MM.1S (cell line): ENCODE data around the gene ATG4B.

Source experiments
- DNase-seq: peaks from one replicate; pipeline ENCODE4 v3.0.0-alpha.2; 2015
- H2AFZ ChIP-seq: fragments of 300-600 bp; sonication (generic); 2 replicates; pipeline ENCODE4 v1.6.0; 2016; ENCODE audit warnings: antibody characterized with exemption, low read length
- H3F3A ChIP-seq: fragments of 300-600 bp; sonication (generic); 2 replicates; pipeline ENCODE4 v1.6.1; 2016; ENCODE audit warnings: mild to moderate bottlenecking, antibody characterized with exemption, low read length, moderate library complexity, mixed read lengths; ENCODE audit not compliant: insufficient read depth
- H3K27ac ChIP-seq: fragments of 300-600 bp; sonication (generic); 2 replicates; pipeline ENCODE4 v1.5.1; 2016; ENCODE audit warnings: mild to moderate bottlenecking, low read length
- H3K27me3 ChIP-seq: fragments of 300-600 bp; sonication (generic); replicated peaks from 2 replicates; pipeline ENCODE4 v1.6.0; 2016; ENCODE audit warnings: low read length; ENCODE audit not compliant: insufficient read depth
- H3K36me3 ChIP-seq: fragments of 300-600 bp; sonication (generic); replicated peaks from 2 replicates; pipeline ENCODE4 v1.6.1; 2016; ENCODE audit warnings: mild to moderate bottlenecking, low read length, mixed read lengths; ENCODE audit not compliant: insufficient read depth
- H3K4me1 ChIP-seq: fragments of 300-600 bp; sonication (generic); 2 replicates; pipeline ENCODE4 v1.6.1; 2016; ENCODE audit warnings: low read length, mixed read lengths
- H3K4me2 ChIP-seq: fragments of 300-600 bp; sonication (generic); 2 replicates; pipeline ENCODE4 v1.6.0; 2016; ENCODE audit warnings: low read depth, low read length
- H3K4me3 ChIP-seq: fragments of 300-600 bp; sonication (generic); 2 replicates; pipeline ENCODE4 v1.5.1; 2016; ENCODE audit warnings: low read length, mixed read lengths
- H3K79me2 ChIP-seq: fragments of 300-600 bp; sonication (generic); 2 replicates; pipeline ENCODE4 v1.6.1; 2016; ENCODE audit warnings: mixed run types, low read length, mixed read lengths
- H3K9ac ChIP-seq: fragments of 300-600 bp; sonication (generic); 2 replicates; pipeline ENCODE4 v1.6.1; 2016; ENCODE audit warnings: low read length, mixed read lengths
- H3K9me2 ChIP-seq: fragments of 300-600 bp; sonication (generic); replicated peaks from 2 replicates; pipeline ENCODE4 v1.6.1; 2016; ENCODE audit warnings: mild to moderate bottlenecking, low read length, mixed read lengths; ENCODE audit not compliant: insufficient read depth
- H3K9me3 ChIP-seq: fragments of 300-600 bp; sonication (generic); replicated peaks from 2 replicates; pipeline ENCODE4 v1.6.1; 2016; ENCODE audit warnings: mild to moderate bottlenecking, low read length, mixed read lengths; ENCODE audit not compliant: insufficient read depth
- H4K20me1 ChIP-seq: fragments of 300-600 bp; sonication (generic); 2 replicates; pipeline ENCODE4 v1.6.1; 2016; ENCODE audit warnings: mild to moderate bottlenecking, low read length, moderate library complexity, mixed read lengths; ENCODE audit not compliant: insufficient read depth
- CTCF ChIP-seq: fragments of 300-600 bp; sonication (generic); IDR thresholded peaks from 2 replicates; pipeline ENCODE4 v1.5.1; 2016; ENCODE audit warnings: antibody characterized with exemption, low read length, mixed read lengths
- EZH2 ChIP-seq: fragments of 300-600 bp; sonication (generic); optimal IDR thresholded peaks from 2 replicates; pipeline ENCODE3; 2017; ENCODE audit warnings: low read depth, mild to moderate bottlenecking, antibody characterized with exemption, low read length, mixed read lengths
- EZH2phosphoT487 ChIP-seq: fragments of 300-600 bp; sonication (generic); IDR thresholded peaks from 2 replicates; pipeline ENCODE4 v1.6.1; 2018; ENCODE audit warnings: antibody characterized with exemption, low read length

ATG4B gene

GRCh38 chr2:241675885-241676284 lies 38.4 kb downstream of the ATG4B start:
- Histone ChIP-seq H2AFZ (no peak overlapping the region), H3K27ac (no peak overlapping the region), H3K36me3 (no peaks in the 10 kb centered on the region; the same call in 1 of the 2 replicates)

DNA sequence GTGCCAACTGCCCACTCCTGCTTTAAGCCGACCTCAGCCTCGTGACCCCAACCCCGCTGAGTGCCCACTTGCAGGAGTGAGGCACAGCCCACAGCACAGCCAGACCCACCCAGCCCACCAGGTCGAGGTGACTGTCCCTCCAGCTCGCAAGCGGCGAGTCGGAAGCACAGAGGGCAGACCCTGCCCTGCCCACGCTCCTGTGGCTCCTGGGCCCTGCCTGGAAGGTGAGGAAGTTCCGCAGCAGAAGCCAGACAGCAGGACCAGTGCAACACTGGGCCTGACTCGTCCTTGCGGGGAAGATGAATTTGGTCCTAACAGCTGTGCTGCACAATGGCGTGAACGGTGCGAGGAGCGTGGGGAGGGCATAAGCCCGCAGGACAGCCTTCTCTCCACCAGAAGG lies 39.2 kb downstream of the ATG4B start:
- Histone ChIP-seq H3K9me3 (no peaks in the 10 kb centered on the region), H3K36me3 (no peaks in the 10 kb centered on the region; the same call in 1 of the 2 replicates), H3K4me2 (no peak overlapping the region), H3K4me1 (no peaks in the 10 kb centered on the region), H3K79me2 (peaks cover 9% of the 10 kb centered on the region), H2AFZ (no peak overlapping the region), H4K20me1 (no peaks in the 10 kb centered on the region), H3K9ac (no peak overlapping the region), H3K27me3 (no peaks in the 10 kb centered on the region), H3K27ac (no peak overlapping the region), H3F3A (no peaks in the 10 kb centered on the region), H3K4me3 (no peak overlapping the region), H3K9me2 (no peaks in the 10 kb centered on the region)
- no peak for DNase-seq
- TF ChIP-seq EZH2 (no peak), CTCF (no peak), EZH2phosphoT487 (no peak)

More at GRCh38 chr2:241675885-241676284, 38.4 kb downstream of the ATG4B start:
- H3K9me2 ChIP-seq = no peaks in the 10 kb centered on the region
- no peak for DNase-seq
- no peak overlapping the region for H3K4me3 ChIP-seq
- no peaks in the 10 kb centered on the region for H3K9me3 ChIP-seq
- peaks cover 4% of the 10 kb centered on the region; the same call in 1 of the 2 replicates for H3K79me2 ChIP-seq
- no peaks in the 10 kb centered on the region for H3K4me1 ChIP-seq
- H3K27me3 ChIP-seq = no peaks in the 10 kb centered on the region
- no peak overlapping the region for H3K4me2 ChIP-seq
- TF ChIP-seq EZH2phosphoT487 = no peak
- no peak for TF ChIP-seq CTCF
- no peak for TF ChIP-seq EZH2
- H4K20me1 ChIP-seq = no peaks in the 10 kb centered on the region
- no peaks in the 10 kb centered on the region for H3F3A ChIP-seq
- no peak overlapping the region for H3K9ac ChIP-seq

GRCh38 chr2:241677392-241677791 lies 39.9 kb downstream of the ATG4B start:
- Histone ChIP-seq H2AFZ (no peak overlapping the region), H3K79me2 (peaks cover 14% of the 10 kb centered on the region), H3K4me1 (no peaks in the 10 kb centered on the region), H3K9ac (no peak overlapping the region), H3K9me3 (no peaks in the 10 kb centered on the region), H4K20me1 (no peaks in the 10 kb centered on the region), H3K27ac (no peak overlapping the region), H3K27me3 (no peaks in the 10 kb centered on the region), H3F3A (no peaks in the 10 kb centered on the region), H3K4me3 (no peak overlapping the region), H3K9me2 (no peaks in the 10 kb centered on the region), H3K4me2 (no peak overlapping the region), H3K36me3 (no peaks in the 10 kb centered on the region; the same call in 1 of the 2 replicates)
- TF ChIP-seq EZH2phosphoT487 (no peak), EZH2 (no peak), CTCF (no peak)
- DNase-seq = no peak
